Hepatocyte (in vitro differentiated cells): ENCODE results near the gene UCK2. TPM values are rescaled to one million over a fixed set of nuclear protein-coding genes. Genes with fewer than 3 reads are reported as not detected.

Source experiments
- DNase-seq: peaks from one replicate; pipeline ENCODE4 v3.0.0-alpha.2; 2016; ENCODE audit warnings: low spot score
- H2AFZ ChIP-seq: fragments of 200-600 bp; sonication (generic); 2 replicates; pipeline ENCODE4 v1.6.0; 2016; ENCODE audit warnings: antibody characterized with exemption, mild to moderate bottlenecking
- H3K27ac ChIP-seq: fragments of 200-600 bp; sonication (generic); 2 replicates; pipeline ENCODE4 v1.5.1; 2016; ENCODE audit warnings: mild to moderate bottlenecking
- H3K27me3 ChIP-seq: fragments of 200-600 bp; sonication (generic); 2 replicates; pipeline ENCODE4 v1.6.1; 2016
- H3K36me3 ChIP-seq: fragments of 200-600 bp; sonication (generic); replicated peaks from 2 replicates; pipeline ENCODE4 v1.5.1; 2016; ENCODE audit warnings: low read depth; ENCODE audit not compliant: insufficient read depth
- H3K4me1 ChIP-seq: fragments of 200-600 bp; sonication (generic); 2 replicates; pipeline ENCODE4 v1.5.1; 2016; ENCODE audit warnings: mild to moderate bottlenecking, moderate library complexity; ENCODE audit not compliant: insufficient read depth
- H3K4me2 ChIP-seq: fragments of 200-600 bp; sonication (generic); 2 replicates; pipeline ENCODE4 v1.6.0; 2016
- H3K4me3 ChIP-seq: fragments of 200-600 bp; sonication (generic); 2 replicates; pipeline ENCODE4 v1.5.1; 2016; ENCODE audit warnings: mild to moderate bottlenecking
- H3K79me2 ChIP-seq: fragments of 200-600 bp; sonication (generic); 2 replicates; pipeline ENCODE4 v1.6.0; 2017; ENCODE audit warnings: mild to moderate bottlenecking
- H3K9me2 ChIP-seq: fragments of 200-600 bp; sonication (generic); replicated peaks from 2 replicates; pipeline ENCODE4 v1.6.0; 2017; ENCODE audit warnings: mild to moderate bottlenecking; ENCODE audit not compliant: insufficient read depth
- H3K9me3 ChIP-seq: fragments of 200-600 bp; sonication (generic); 2 replicates; pipeline ENCODE4 v1.5.1; 2016; ENCODE audit warnings: low read depth, mild to moderate bottlenecking
- H4K20me1 ChIP-seq: fragments of 200-600 bp; sonication (generic); 2 replicates; pipeline ENCODE4 v1.6.0; 2016; ENCODE audit warnings: mild to moderate bottlenecking; ENCODE audit not compliant: insufficient read depth, poor library complexity, severe bottlenecking
- CTCF ChIP-seq: fragments of 200-600 bp; sonication (generic); IDR thresholded peaks from 2 replicates; pipeline ENCODE4 v1.5.1; 2016; ENCODE audit warnings: antibody characterized with exemption, mild to moderate bottlenecking; ENCODE audit not compliant: poor library complexity
- EZH2 ChIP-seq: fragments of 200-600 bp; sonication (generic); IDR thresholded peaks from 2 replicates; pipeline ENCODE4 v1.6.1; 2016; ENCODE audit warnings: antibody characterized with exemption, mild to moderate bottlenecking, borderline replicate concordance
- EZH2phosphoT487 ChIP-seq: fragments of 200-600 bp; sonication (generic); IDR thresholded peaks from one replicate; pipeline ENCODE4 v1.6.1; 2018; ENCODE audit warnings: antibody characterized with exemption, mild to moderate bottlenecking, low read depth, moderate library complexity; ENCODE audit not compliant: unreplicated experiment, severe bottlenecking
- WGBS: methylation state at CpG from one replicate; pipeline ENCODE4 v1.1.6; 2016; ENCODE audit warnings: low lambda C conversion rate; ENCODE audit errors: missing lambda C conversion rate; 5-methylcytosine and 5-hydroxymethylcytosine counted together
- polyA plus RNA-seq: library from polyadenylated mRNA; unstranded; fragments of >200 nt; fragmentation: Nextera tagmentation; extraction: Ambion mirVana; gene quantifications from 2 replicates; pipeline ENCODE4 v1.2.1, GENCODE V29; 2016
- total RNA-seq: library from RNA; depleted of rRNA; stranded (reverse); fragments of >200 nt; gene quantifications from 2 replicates; pipeline ENCODE4 v1.2.3, GENCODE V29; 2014

UCK2 gene
- total and polyA plus RNA-seq, 2 experiments from 2014 or later = 20.9 to 22.2 TPM

- Histone ChIP-seq H3K27me3 (peaks cover 3% of the 10 kb centered on the region), H3K4me1 (no peaks in the 10 kb centered on the region), H3K79me2 (no peaks in the 10 kb centered on the region), H4K20me1 (no peaks in the 10 kb centered on the region), H3K4me3 (no peak overlapping the region), H3K36me3 (no peaks in the 10 kb centered on the region), H3K4me2 (no peak overlapping the region), H3K9me3 (no peaks in the 10 kb centered on the region), H3K27ac (no peak overlapping the region), H2AFZ (no peak overlapping the region), H3K9me2 (no peaks in the 10 kb centered on the region)
- DNase-seq = no peak
- 85% methylated on average over 2 of the region's 2 CpGs for WGBS
- TF ChIP-seq CTCF (no peak), EZH2 (no peak), EZH2phosphoT487 (no peak)
Observed at GRCh38 chr1:165960136-165960535, 132.7 kb downstream of the UCK2 start.

- Histone ChIP-seq H3K79me2 (no peaks in the 10 kb centered on the region), H3K4me1 (no peaks in the 10 kb centered on the region), H3K27me3 (peaks cover 3% of the 10 kb centered on the region), H3K9me2 (no peaks in the 10 kb centered on the region), H3K4me2 (no peak overlapping the region), H3K36me3 (no peaks in the 10 kb centered on the region), H2AFZ (no peak overlapping the region), H4K20me1 (no peaks in the 10 kb centered on the region), H3K9me3 (no peaks in the 10 kb centered on the region), H3K4me3 (no peak overlapping the region), H3K27ac (no peak overlapping the region)
- no peak for TF ChIP-seq EZH2phosphoT487
- TF ChIP-seq CTCF = no peak
- no peak for TF ChIP-seq EZH2
- no peak for DNase-seq
- 80% methylated on average over 2 of the region's 2 CpGs for WGBS
Observed at GRCh38 chr1:165960881-165961280, 133.5 kb downstream of the UCK2 start.

Other genes with a start within 250 kb of the UCK2 start
- gene MGST3, start 196.4 kb upstream of the UCK2 start, total RNA-seq = 188 and 206 TPM in 2 replicates
- 470 and 478 TPM in 2 replicates for gene MGST3, start 196.4 kb upstream of the UCK2 start, polyA plus RNA-seq
- 63.8 and 70.4 TPM in 2 replicates for gene ALDH9A1, start 129.1 kb upstream of the UCK2 start, total RNA-seq
- gene ALDH9A1, start 129.1 kb upstream of the UCK2 start, polyA plus RNA-seq = 57.1 and 58.6 TPM in 2 replicates
- 134 TPM in 2 replicates for gene TMCO1, start 58.7 kb upstream of the UCK2 start, total RNA-seq
- gene TMCO1, start 58.7 kb upstream of the UCK2 start, polyA plus RNA-seq = 187 and 205 TPM in 2 replicates